ENCODE measurements around the gene PAQR8.

Gene PAQR8

GRCh38 chr6:52418606-52419005, 56.7 kb downstream of the PAQR8 start:
- no peak overlapping the region for H3K4me3 ChIP-seq (ENCODE audit: control insufficient read depth, low read depth, low read length)
- DNase-seq (ENCODE audit: low read depth) = no peak
- TF ChIP-seq CTCF (IDR thresholded peaks at IDR 0.05; ENCODE audit: control insufficient read depth, insufficient read depth, low read depth, low read length, missing control alignments) = no peak

- DNase-seq (ENCODE audit: low read depth) = peak; percentile 85
- H3K4me3 ChIP-seq (ENCODE audit: control insufficient read depth, low read depth, low read length) = peak within 1 kb of the TSS; percentile 90
- TF ChIP-seq CTCF (IDR thresholded peaks at IDR 0.05; ENCODE audit: control insufficient read depth, insufficient read depth, low read depth, low read length, missing control alignments) = no peak
Measured at GRCh38 chr6:52419809-52420667, 58.1 kb downstream of the PAQR8 start, which contains the start of gene EFHC1. TSS of gene EFHC1 (plus strand) at chr6:52420342. CDS start at chr6:52420411, 69 bp downstream.

- no peak for TF ChIP-seq CTCF (IDR thresholded peaks at IDR 0.05; ENCODE audit: control insufficient read depth, insufficient read depth, low read depth, low read length, missing control alignments)
- no peak for DNase-seq (ENCODE audit: low read depth)
- peak overlapping the region; percentile 90 for H3K4me3 ChIP-seq (ENCODE audit: control insufficient read depth, low read depth, low read length)
Measured at GRCh38 chr6:52420668-52421358, 58.9 kb downstream of the PAQR8 start.

GRCh38 chr6:52422156-52422555, 60.2 kb downstream of the PAQR8 start:
- no peak for DNase-seq (ENCODE audit: low read depth)
- TF ChIP-seq CTCF (IDR thresholded peaks at IDR 0.05; ENCODE audit: control insufficient read depth, insufficient read depth, low read depth, low read length, missing control alignments) = no peak
- H3K4me3 ChIP-seq (ENCODE audit: control insufficient read depth, low read depth, low read length) = no peak overlapping the region

DNA sequence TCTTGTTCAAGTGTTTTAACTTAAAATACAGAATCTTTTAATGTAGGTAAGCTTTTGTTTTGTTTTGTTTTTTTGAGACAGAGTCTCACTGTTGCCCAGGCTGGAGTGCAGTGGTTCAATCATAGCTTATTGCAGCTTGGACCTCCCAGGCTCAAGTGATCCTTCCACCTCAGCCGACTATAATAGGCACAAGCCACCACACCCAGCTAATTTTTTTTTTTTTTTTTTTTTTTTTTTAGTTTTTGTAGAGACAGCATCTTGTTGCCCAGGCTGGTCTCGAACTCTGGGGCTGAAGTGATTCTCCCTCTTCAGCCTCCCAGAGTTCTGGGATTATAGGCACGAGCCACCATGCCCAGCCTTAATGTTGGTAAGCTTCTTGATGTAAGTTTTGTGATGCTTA, 61.5 kb downstream of the PAQR8 start:
- H3K4me3 ChIP-seq (ENCODE audit: control insufficient read depth, low read depth, low read length) = no peak overlapping the region
- no peak for TF ChIP-seq CTCF (IDR thresholded peaks at IDR 0.05; ENCODE audit: control insufficient read depth, insufficient read depth, low read depth, low read length, missing control alignments)
- DNase-seq (ENCODE audit: low read depth) = no peak

DNA sequence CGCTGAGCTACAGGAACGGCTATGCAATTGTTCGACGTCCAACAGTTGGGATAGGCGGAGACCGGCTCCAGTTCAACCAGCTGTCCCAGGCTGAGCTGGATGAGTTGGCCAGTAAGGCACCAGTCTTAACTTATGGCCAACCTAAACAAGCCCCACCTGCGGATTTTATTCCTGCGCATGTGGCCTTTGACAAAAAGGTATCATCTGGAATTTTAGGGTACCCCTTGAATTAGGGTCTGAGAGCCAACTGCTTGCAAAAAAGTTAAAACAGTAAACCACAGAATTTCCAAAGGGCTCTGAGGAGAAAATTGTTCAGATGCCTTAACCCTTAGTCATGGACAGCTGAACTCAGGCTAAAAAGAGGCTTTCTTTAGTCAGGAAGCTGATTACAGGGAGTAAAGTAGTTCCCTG, 62.0 kb downstream of the PAQR8 start:
- no peak overlapping the region for H3K4me3 ChIP-seq (ENCODE audit: control insufficient read depth, low read depth, low read length)
- no peak for TF ChIP-seq CTCF (IDR thresholded peaks at IDR 0.05; ENCODE audit: control insufficient read depth, insufficient read depth, low read depth, low read length, missing control alignments)
- DNase-seq (ENCODE audit: low read depth) = peak; percentile 64
